ENCODE measurements around the gene SPEG. TPM values are rescaled to one million over a fixed set of nuclear protein-coding genes. Genes with fewer than 3 reads are reported as not detected.

The SPEG gene
- polyA plus RNA-seq, 3 donors = not detected

DNA sequence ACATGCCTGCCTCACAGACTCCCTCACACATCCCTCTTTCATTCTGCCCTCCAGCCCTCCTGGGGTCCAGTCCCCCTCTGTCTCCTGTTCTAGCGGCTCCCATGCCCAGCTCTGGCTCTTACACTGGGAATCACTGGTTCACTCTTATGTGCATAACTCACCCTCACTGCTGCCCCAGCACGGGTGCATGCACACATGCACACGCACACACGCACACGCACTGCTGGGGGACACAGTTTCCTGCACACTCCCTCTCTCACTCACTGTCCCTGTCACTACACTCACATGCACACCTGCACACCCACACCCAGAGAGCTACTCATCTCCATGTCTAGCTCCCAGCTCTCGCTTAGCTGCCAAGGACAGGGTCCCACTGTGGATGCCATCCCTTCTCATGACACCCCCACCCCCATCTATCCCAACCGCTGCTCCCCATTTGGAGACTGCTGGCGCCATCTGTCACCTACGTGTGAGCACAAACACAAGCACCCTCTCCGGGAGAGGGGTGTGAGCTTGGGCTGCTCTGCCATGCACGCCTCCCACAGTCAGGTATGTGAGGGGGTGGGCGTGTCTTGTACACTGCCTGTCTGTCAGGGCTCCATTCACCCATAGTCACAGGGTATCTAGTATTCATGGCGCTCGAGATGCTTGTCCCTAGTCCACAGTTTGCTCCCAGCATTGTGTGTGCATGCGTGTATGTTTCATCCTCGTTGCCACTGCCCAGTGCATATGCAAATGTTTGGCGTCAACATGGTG, 81.4 kb downstream of the SPEG start:
- no peak overlapping the region for H3K27ac Mint-ChIP-seq
- peaks cover 0 to 2% of the 10 kb centered on the region in 2 donors for H3K36me3 Mint-ChIP-seq
- H4K20me1 ChIP-seq (ENCODE audit: insufficient read depth, low read length) = no peaks in the 10 kb centered on the region
- peaks cover 4 to 15% of the 10 kb centered on the region in 2 donors for H3K9me3 ChIP-seq (replicated peaks in 1 of 2; ENCODE audit: control insufficient read depth in 1 of 2, insufficient read depth in 1 of 2, low read length in 2 of 2)
- H3K9ac ChIP-seq (ENCODE audit: insufficient read depth, low read length, poor library complexity, severe bottlenecking) = no peak overlapping the region
- intact Hi-C loops (cut with micrococcal nuclease) = no loop called here
- peaks cover 67 to 89% (median 71%) of the 10 kb centered on the region in 3 donors for H3K27me3 Mint-ChIP-seq (ENCODE audit: low read depth in 3 of 3)
- H3K4me1 Mint-ChIP-seq = peaks cover 3% of the 10 kb centered on the region
- no peak overlapping the region for H3K4me2 ChIP-seq (replicated peaks; ENCODE audit: extremely low read depth, low read length, poor library complexity, severe bottlenecking)
- no peak overlapping the region for H3K27ac ChIP-seq (ENCODE audit: low read depth in 1 of 2, low read length in 2 of 2)
- H3K4me3 ChIP-seq (replicated peaks in 1 of 3; ENCODE audit: low read depth in 2 of 3, low read length in 3 of 3) = no peak overlapping the region
- H3K4me3 Mint-ChIP-seq = peak overlapping the region in 1 of 2 donors; percentile 36
- WGBS (ENCODE audit: insufficient coverage) = 81% methylated on average over 9 of the region's 17 CpGs
- H3K79me2 ChIP-seq (ENCODE audit: insufficient read depth, low read length) = no peaks in the 10 kb centered on the region
- H3K36me3 ChIP-seq (replicated peaks in 1 of 2; ENCODE audit: control insufficient read depth in 1 of 2, insufficient read depth in 2 of 2, low read length in 2 of 2) = no peaks in the 10 kb centered on the region
- TF ChIP-seq, protein P1, sequence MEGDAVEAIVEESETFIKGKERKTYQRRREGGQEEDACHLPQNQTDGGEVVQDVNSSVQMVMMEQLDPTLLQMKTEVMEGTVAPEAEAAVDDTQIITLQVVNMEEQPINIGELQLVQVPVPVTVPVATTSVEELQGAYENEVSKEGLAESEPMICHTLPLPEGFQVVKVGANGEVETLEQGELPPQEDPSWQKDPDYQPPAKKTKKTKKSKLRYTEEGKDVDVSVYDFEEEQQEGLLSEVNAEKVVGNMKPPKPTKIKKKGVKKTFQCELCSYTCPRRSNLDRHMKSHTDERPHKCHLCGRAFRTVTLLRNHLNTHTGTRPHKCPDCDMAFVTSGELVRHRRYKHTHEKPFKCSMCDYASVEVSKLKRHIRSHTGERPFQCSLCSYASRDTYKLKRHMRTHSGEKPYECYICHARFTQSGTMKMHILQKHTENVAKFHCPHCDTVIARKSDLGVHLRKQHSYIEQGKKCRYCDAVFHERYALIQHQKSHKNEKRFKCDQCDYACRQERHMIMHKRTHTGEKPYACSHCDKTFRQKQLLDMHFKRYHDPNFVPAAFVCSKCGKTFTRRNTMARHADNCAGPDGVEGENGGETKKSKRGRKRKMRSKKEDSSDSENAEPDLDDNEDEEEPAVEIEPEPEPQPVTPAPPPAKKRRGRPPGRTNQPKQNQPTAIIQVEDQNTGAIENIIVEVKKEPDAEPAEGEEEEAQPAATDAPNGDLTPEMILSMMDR (IDR thresholded peaks at IDR 0.05) = no peak
- peaks cover 0 to 16% (median 7%) of the 10 kb centered on the region in 7 donors for H3K9me3 Mint-ChIP-seq
- no peaks in the 10 kb centered on the region for H3K4me1 ChIP-seq (ENCODE audit: control insufficient read depth in 1 of 2, insufficient read depth in 2 of 2, low read length in 2 of 2)
- no peak overlapping the region for H2AFZ ChIP-seq (ENCODE audit: insufficient read depth, low read depth, low read length, poor library complexity, severe bottlenecking)
- peaks cover 26 to 73% of the 10 kb centered on the region in 2 donors for H3K27me3 ChIP-seq (ENCODE audit: control insufficient read depth in 2 of 2, insufficient read depth in 2 of 2, low read length in 2 of 2)
- no peak for DNase-seq

DNA sequence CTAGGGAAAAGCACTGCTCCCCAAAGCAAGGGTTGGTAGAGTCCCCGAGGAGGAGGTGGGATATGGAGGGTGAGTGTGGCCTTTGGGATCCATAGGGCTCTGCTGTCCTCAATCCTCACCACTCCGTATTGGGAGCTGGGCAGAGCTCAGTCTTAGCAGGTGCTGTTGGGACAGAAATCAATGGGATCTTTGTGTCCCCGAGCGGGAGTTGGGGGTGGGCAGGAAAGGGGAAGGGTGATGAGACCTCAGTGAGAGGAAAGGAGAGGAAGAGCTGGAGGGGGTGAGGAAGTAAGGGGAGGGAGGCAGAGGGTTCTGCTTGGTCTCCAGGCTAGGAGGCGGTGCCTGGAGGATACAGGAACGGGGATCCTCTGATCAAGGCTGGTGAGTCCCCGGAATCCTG, 82.2 kb downstream of the SPEG start:
- intact Hi-C loops (cut with micrococcal nuclease) = no loop called here
- no peak overlapping the region for H3K27ac ChIP-seq (ENCODE audit: low read depth in 1 of 2, low read length in 2 of 2)
- TF ChIP-seq, protein P1 (IDR thresholded peaks at IDR 0.05) = no peak
- peaks cover 0 to 16% (median 2%) of the 10 kb centered on the region in 7 donors for H3K9me3 Mint-ChIP-seq
- 23% methylated on average over 5 of the region's 7 CpGs for WGBS (ENCODE audit: insufficient coverage)
- no peak for DNase-seq
- H3K27ac Mint-ChIP-seq = no peak overlapping the region
- peaks cover 5% of the 10 kb centered on the region for H3K4me1 Mint-ChIP-seq
- H3K4me3 ChIP-seq (replicated peaks in 1 of 3; ENCODE audit: low read depth in 2 of 3, low read length in 3 of 3) = no peak overlapping the region
- peaks cover 27 to 74% of the 10 kb centered on the region in 2 donors for H3K27me3 ChIP-seq (ENCODE audit: control insufficient read depth in 2 of 2, insufficient read depth in 2 of 2, low read length in 2 of 2)
- H2AFZ ChIP-seq (ENCODE audit: insufficient read depth, low read depth, low read length, poor library complexity, severe bottlenecking) = no peak overlapping the region
- no peak overlapping the region for H3K4me2 ChIP-seq (replicated peaks; ENCODE audit: extremely low read depth, low read length, poor library complexity, severe bottlenecking)
- peaks cover 68 to 89% (median 73%) of the 10 kb centered on the region in 3 donors for H3K27me3 Mint-ChIP-seq (ENCODE audit: low read depth in 3 of 3)
- H3K36me3 ChIP-seq (replicated peaks in 1 of 2; ENCODE audit: control insufficient read depth in 1 of 2, insufficient read depth in 2 of 2, low read length in 2 of 2) = no peaks in the 10 kb centered on the region
- H3K79me2 ChIP-seq (ENCODE audit: insufficient read depth, low read length) = no peaks in the 10 kb centered on the region
- H3K4me1 ChIP-seq (ENCODE audit: control insufficient read depth in 1 of 2, insufficient read depth in 2 of 2, low read length in 2 of 2) = no peaks in the 10 kb centered on the region
- H3K36me3 Mint-ChIP-seq = peaks cover 0 to 6% of the 10 kb centered on the region in 2 donors
- no peaks in the 10 kb centered on the region for H4K20me1 ChIP-seq (ENCODE audit: insufficient read depth, low read length)
- H3K4me3 Mint-ChIP-seq = no peak overlapping the region
- H3K9ac ChIP-seq (ENCODE audit: insufficient read depth, low read length, poor library complexity, severe bottlenecking) = no peak overlapping the region
- peaks cover 0 to 11% of the 10 kb centered on the region in 2 donors for H3K9me3 ChIP-seq (replicated peaks in 1 of 2; ENCODE audit: control insufficient read depth in 1 of 2, insufficient read depth in 1 of 2, low read length in 2 of 2)
